ENCODE results near the gene SLC26A8.
A peak's percentile ranks its signal among the peaks of the same experiment; 100 is the strongest.
"Not testable (repeated sequence)": the region's sequence is repeated elsewhere in the genome, so short reads cannot be mapped to it uniquely, and the experiment has no call there.

SLC26A8 gene

GRCh38 chr6:36050947-36051710 is 26.7 kb upstream of the SLC26A8 start:
- H3K4me1 ChIP-seq (ENCODE audit: insufficient read depth, low read length), result peaks cover 4% of the 10 kb centered on the region; the same call in 1 of the 2 replicates
- WGBS, result 92% methylated on average over 16 of the region's 16 CpGs
- peaks cover 28% of the 10 kb centered on the region for H3K36me3 ChIP-seq (ENCODE audit: insufficient read depth, low read length)
- no peak overlapping the region for H3K27ac ChIP-seq (ENCODE audit: low read depth, low read length)
- H3K9ac ChIP-seq (ENCODE audit: low read depth, low read length), result no peak overlapping the region
- H3K4me3 ChIP-seq (ENCODE audit: low read length), result no peak overlapping the region
- no peaks in the 10 kb centered on the region for H3K9me3 ChIP-seq (ENCODE audit: insufficient read depth, low read depth, low read length)
- no peaks in the 10 kb centered on the region for H3K27me3 ChIP-seq (ENCODE audit: insufficient read depth, low read length)

GRCh38 chr6:36050305-36050704 is 25.9 kb upstream of the SLC26A8 start:
- H3K36me3 ChIP-seq (ENCODE audit: insufficient read depth, low read length), result peaks cover 26% of the 10 kb centered on the region
- no peaks in the 10 kb centered on the region for H3K27me3 ChIP-seq (ENCODE audit: insufficient read depth, low read length)
- H3K4me1 ChIP-seq (ENCODE audit: insufficient read depth, low read length), result peaks cover 4% of the 10 kb centered on the region; the same call in 1 of the 2 replicates
- WGBS, result 95% methylated on average over 1 of the region's 1 CpG
- no peak overlapping the region for H3K27ac ChIP-seq (ENCODE audit: low read depth, low read length)
- H3K4me3 ChIP-seq (ENCODE audit: low read length), result no peak overlapping the region
- no peaks in the 10 kb centered on the region for H3K9me3 ChIP-seq (ENCODE audit: insufficient read depth, low read depth, low read length)
- no peak overlapping the region for H3K9ac ChIP-seq (ENCODE audit: low read depth, low read length)

- peaks cover 21% of the 10 kb centered on the region for H3K36me3 ChIP-seq (ENCODE audit: insufficient read depth, low read length)
- H3K9me3 ChIP-seq (ENCODE audit: insufficient read depth, low read depth, low read length), result no peaks in the 10 kb centered on the region
- no peaks in the 10 kb centered on the region for H3K27me3 ChIP-seq (ENCODE audit: insufficient read depth, low read length)
- peaks cover 4% of the 10 kb centered on the region; the same call in 1 of the 2 replicates for H3K4me1 ChIP-seq (ENCODE audit: insufficient read depth, low read length)
- no peak overlapping the region for H3K9ac ChIP-seq (ENCODE audit: low read depth, low read length)
- 91% methylated on average over 2 of the region's 2 CpGs for WGBS
- no peak overlapping the region for H3K4me3 ChIP-seq (ENCODE audit: low read length)
- H3K27ac ChIP-seq (ENCODE audit: low read depth, low read length), result no peak overlapping the region
These were observed 25.1 kb upstream of the SLC26A8 start for GRCh38 chr6:36049582-36049981.

GRCh38 chr6:36042618-36043260 is 18.3 kb upstream of the SLC26A8 start:
- Histone ChIP-seq H3K9me3 (ENCODE audit: insufficient read depth, low read depth, low read length) (no peaks in the 10 kb centered on the region), H3K36me3 (ENCODE audit: insufficient read depth, low read length) (no peaks in the 10 kb centered on the region), H3K27me3 (ENCODE audit: insufficient read depth, low read length) (no peaks in the 10 kb centered on the region), H3K27ac (ENCODE audit: low read depth, low read length) (no peak overlapping the region), H3K9ac (ENCODE audit: low read depth, low read length) (no peak overlapping the region), H3K4me1 (ENCODE audit: insufficient read depth, low read length) (peaks cover 8% of the 10 kb centered on the region; the same call in 1 of the 2 replicates), H3K4me3 (ENCODE audit: low read length) (no peak overlapping the region)
- 93% methylated on average over 11 of the region's 12 CpGs for WGBS

GRCh38 chr6:36040958-36041357 is 16.5 kb upstream of the SLC26A8 start:
- Histone ChIP-seq H3K4me3 (ENCODE audit: low read length) (no peak overlapping the region), H3K36me3 (ENCODE audit: insufficient read depth, low read length) (no peaks in the 10 kb centered on the region), H3K9ac (ENCODE audit: low read depth, low read length) (no peak overlapping the region), H3K27me3 (ENCODE audit: insufficient read depth, low read length) (no peaks in the 10 kb centered on the region), H3K9me3 (ENCODE audit: insufficient read depth, low read depth, low read length) (no peaks in the 10 kb centered on the region), H3K4me1 (ENCODE audit: insufficient read depth, low read length) (peaks cover 8% of the 10 kb centered on the region; the same call in 1 of the 2 replicates), H3K27ac (ENCODE audit: low read depth, low read length) (no peak overlapping the region)

GRCh38 chr6:36039112-36039511 is 14.7 kb upstream of the SLC26A8 start:
- Histone ChIP-seq H3K4me1 (ENCODE audit: insufficient read depth, low read length) (peaks cover 14% of the 10 kb centered on the region), H3K27me3 (ENCODE audit: insufficient read depth, low read length) (no peaks in the 10 kb centered on the region), H3K9ac (ENCODE audit: low read depth, low read length) (no peak overlapping the region), H3K9me3 (ENCODE audit: insufficient read depth, low read depth, low read length) (no peaks in the 10 kb centered on the region), H3K36me3 (ENCODE audit: insufficient read depth, low read length) (no peaks in the 10 kb centered on the region), H3K27ac (ENCODE audit: low read depth, low read length) (no peak overlapping the region), H3K4me3 (ENCODE audit: low read length) (no peak overlapping the region)

GRCh38 chr6:36038120-36038876 is 13.9 kb upstream of the SLC26A8 start:
- H3K9ac ChIP-seq (ENCODE audit: low read depth, low read length), result no peak overlapping the region
- H3K27ac ChIP-seq (ENCODE audit: low read depth, low read length), result 0 out of 2 replicates have a peak overlapping the region, but pooled peaks have one; percentile 13
- H3K4me1 ChIP-seq (ENCODE audit: insufficient read depth, low read length), result peaks cover 20% of the 10 kb centered on the region
- no peaks in the 10 kb centered on the region for H3K27me3 ChIP-seq (ENCODE audit: insufficient read depth, low read length)
- 86% methylated on average over 2 of the region's 4 CpGs for WGBS
- no peak overlapping the region for H3K4me3 ChIP-seq (ENCODE audit: low read length)
- H3K36me3 ChIP-seq (ENCODE audit: insufficient read depth, low read length), result no peaks in the 10 kb centered on the region
- no peaks in the 10 kb centered on the region for H3K9me3 ChIP-seq (ENCODE audit: insufficient read depth, low read depth, low read length)

GRCh38 chr6:36035225-36035624 is 10.8 kb upstream of the SLC26A8 start:
- H3K4me1 ChIP-seq (ENCODE audit: insufficient read depth, low read length), result peaks cover 20% of the 10 kb centered on the region
- no peak overlapping the region for H3K4me3 ChIP-seq (ENCODE audit: low read length)
- no peaks in the 10 kb centered on the region for H3K9me3 ChIP-seq (ENCODE audit: insufficient read depth, low read depth, low read length)
- WGBS, result 100% methylated on average over 1 of the region's 4 CpGs
- H3K27me3 ChIP-seq (ENCODE audit: insufficient read depth, low read length), result no peaks in the 10 kb centered on the region
- H3K9ac ChIP-seq (ENCODE audit: low read depth, low read length), result no peak overlapping the region
- no peaks in the 10 kb centered on the region for H3K36me3 ChIP-seq (ENCODE audit: insufficient read depth, low read length)
- no peak overlapping the region for H3K27ac ChIP-seq (ENCODE audit: low read depth, low read length)

GRCh38 chr6:36034441-36034840 is 10.0 kb upstream of the SLC26A8 start:
- H3K9me3 ChIP-seq (ENCODE audit: insufficient read depth, low read depth, low read length), result no peaks in the 10 kb centered on the region
- peak overlapping the region; percentile 40 for H3K27ac ChIP-seq (ENCODE audit: low read depth, low read length)
- WGBS, result 78% methylated on average over 3 of the region's 3 CpGs
- no peak overlapping the region for H3K9ac ChIP-seq (ENCODE audit: low read depth, low read length)
- no peak overlapping the region for H3K4me3 ChIP-seq (ENCODE audit: low read length)
- H3K36me3 ChIP-seq (ENCODE audit: insufficient read depth, low read length), result no peaks in the 10 kb centered on the region
- no peaks in the 10 kb centered on the region for H3K27me3 ChIP-seq (ENCODE audit: insufficient read depth, low read length)
- H3K4me1 ChIP-seq (ENCODE audit: insufficient read depth, low read length), result peaks cover 24% of the 10 kb centered on the region

GRCh38 chr6:36033935-36034334 is 9.5 kb upstream of the SLC26A8 start:
- H3K27ac ChIP-seq (ENCODE audit: low read depth, low read length), result peak overlapping the region; percentile 40; the same call in 1 of the 2 replicates
- no peaks in the 10 kb centered on the region for H3K9me3 ChIP-seq (ENCODE audit: insufficient read depth, low read depth, low read length)
- WGBS, result 80% methylated on average over 3 of the region's 3 CpGs

GRCh38 chr6:36033144-36033543 is 8.7 kb upstream of the SLC26A8 start:
- H3K4me3 ChIP-seq (ENCODE audit: low read length); H3K36me3 ChIP-seq (ENCODE audit: insufficient read depth, low read length); H3K27ac ChIP-seq (ENCODE audit: low read depth, low read length); H3K9me3 ChIP-seq (ENCODE audit: insufficient read depth, low read depth, low read length); H3K27me3 ChIP-seq (ENCODE audit: insufficient read depth, low read length); H3K9ac ChIP-seq (ENCODE audit: low read depth, low read length): not testable (repeated sequence)
- peaks cover 22% of the 10 kb centered on the region for H3K4me1 ChIP-seq (ENCODE audit: insufficient read depth, low read length)
- 96% methylated on average over 10 of the region's 10 CpGs for WGBS

More at GRCh38 chr6:36033935-36034334, 9.5 kb upstream of the SLC26A8 start:
- Histone ChIP-seq H3K36me3 (ENCODE audit: insufficient read depth, low read length) (no peaks in the 10 kb centered on the region), H3K4me1 (ENCODE audit: insufficient read depth, low read length) (peaks cover 29% of the 10 kb centered on the region), H3K27me3 (ENCODE audit: insufficient read depth, low read length) (no peaks in the 10 kb centered on the region), H3K9ac (ENCODE audit: low read depth, low read length) (no peak overlapping the region), H3K4me3 (ENCODE audit: low read length) (no peak overlapping the region)

All from HUES64 (cell line).